Smooth muscle cell (in vitro differentiated cells): ENCODE results near the gene ATP6V0A4. TPM values are rescaled to one million over a fixed set of nuclear protein-coding genes. Genes with fewer than 3 reads are reported as not detected.
"Not testable (repeated sequence)": the region's sequence is repeated elsewhere in the genome, so short reads cannot be mapped to it uniquely, and the experiment has no call there.

Experiments used
- DNase-seq: peaks from one replicate; lab custom pipeline; 2025; ENCODE audit not compliant: unreplicated experiment; lab: John Stamatoyannopoulos, UW
- H2AFZ ChIP-seq: fragments of 200-600 bp; sonication (generic); 2 replicates; pipeline ENCODE4 v1.6.0; 2016; ENCODE audit warnings: antibody characterized with exemption, low read depth, mild to moderate bottlenecking
- H3F3A ChIP-seq: fragments of 200-600 bp; sonication (generic); 2 replicates; pipeline ENCODE4 v1.6.0; 2017; ENCODE audit warnings: antibody characterized with exemption, low read depth
- H3K27ac ChIP-seq: fragments of 200-600 bp; sonication (generic); 2 replicates; pipeline ENCODE4 v1.5.1; 2016; ENCODE audit warnings: low read depth, mild to moderate bottlenecking
- H3K27me3 ChIP-seq: fragments of 200-600 bp; sonication (generic); 2 replicates; pipeline ENCODE4 v1.6.1; 2016; ENCODE audit warnings: low read depth, mild to moderate bottlenecking
- H3K36me3 ChIP-seq: fragments of 200-600 bp; sonication (generic); 2 replicates; pipeline ENCODE4 v1.5.1; 2016; ENCODE audit warnings: low read depth
- H3K4me1 ChIP-seq: fragments of 200-600 bp; sonication (generic); 2 replicates; pipeline ENCODE4 v1.5.1; 2016; ENCODE audit warnings: low read depth
- H3K4me2 ChIP-seq: fragments of 200-600 bp; sonication (generic); 2 replicates; pipeline ENCODE4 v1.6.0; 2016; ENCODE audit warnings: mild to moderate bottlenecking
- H3K4me3 ChIP-seq: fragments of 200-600 bp; sonication (generic); 2 replicates; pipeline ENCODE4 v1.5.1; 2016; ENCODE audit warnings: mild to moderate bottlenecking
- H3K79me2 ChIP-seq: fragments of 200-600 bp; sonication (generic); 2 replicates; pipeline ENCODE4 v1.6.0; 2016; ENCODE audit warnings: low read depth, mild to moderate bottlenecking
- H3K9ac ChIP-seq: fragments of 200-600 bp; sonication (generic); 2 replicates; pipeline ENCODE4 v1.6.0; 2016; ENCODE audit warnings: low read depth
- H3K9me3 ChIP-seq: fragments of 200-600 bp; sonication (generic); replicated peaks from 2 replicates; pipeline ENCODE4 v1.5.1; 2016; ENCODE audit warnings: low read depth
- H4K20me1 ChIP-seq: fragments of 200-600 bp; sonication (generic); 2 replicates; pipeline ENCODE4 v1.6.0; 2016; ENCODE audit warnings: low read depth
- CTCF ChIP-seq: fragments of 200-600 bp; sonication (generic); IDR thresholded peaks from 2 replicates; pipeline ENCODE4 v1.5.1; 2017; ENCODE audit warnings: borderline replicate concordance, mild to moderate bottlenecking, antibody characterized with exemption; ENCODE audit not compliant: insufficient read depth, poor library complexity, severe bottlenecking
- whole genome bisulfite sequencing: methylation state at CpG from one replicate; pipeline ENCODE4 v1.1.7; 2016; ENCODE audit warnings: low lambda C conversion rate; 5-methylcytosine and 5-hydroxymethylcytosine counted together
- polyA plus RNA-seq: library from polyadenylated mRNA; unstranded; fragments of >200 nt; fragmentation: Nextera tagmentation; extraction: Ambion mirVana; gene quantifications from 2 replicates; pipeline ENCODE4 v1.2.1, GENCODE V29; 2016
- total RNA-seq: library from RNA; depleted of rRNA; stranded (reverse); fragments of >200 nt; gene quantifications from 2 replicates; pipeline ENCODE4 v1.2.3, GENCODE V29; 2014

Gene ATP6V0A4
- total and polyA plus RNA-seq, 2 experiments from 2014 or later, result 0.40 TPM; not detected in 1

GRCh38 chr7:138802706-138803105, 4.7 kb upstream of the ATP6V0A4 start:
- H3K27ac ChIP-seq, result no peak overlapping the region
- no peaks in the 10 kb centered on the region for H3K4me1 ChIP-seq
- H2AFZ ChIP-seq, result no peak overlapping the region
- H4K20me1 ChIP-seq, result no peaks in the 10 kb centered on the region
- H3K9ac ChIP-seq, result no peak overlapping the region
- H3F3A ChIP-seq, result no peaks in the 10 kb centered on the region
- H3K79me2 ChIP-seq, result no peaks in the 10 kb centered on the region
- WGBS, result 96% methylated on average over 18 of the region's 18 CpGs
- H3K4me2 ChIP-seq, result no peak overlapping the region
- TF ChIP-seq CTCF, result no peak
- H3K9me3 ChIP-seq, result no peaks in the 10 kb centered on the region
- H3K36me3 ChIP-seq, result no peaks in the 10 kb centered on the region
- DNase-seq, result no peak
- H3K27me3 ChIP-seq, result peaks cover 13% of the 10 kb centered on the region
- no peak overlapping the region for H3K4me3 ChIP-seq

GRCh38 chr7:138801256-138801655, 3.3 kb upstream of the ATP6V0A4 start:
- Histone ChIP-seq H3K79me2 (no peaks in the 10 kb centered on the region), H3K9me3 (no peaks in the 10 kb centered on the region), H3K9ac (no peak overlapping the region), H3F3A (no peaks in the 10 kb centered on the region), H2AFZ (no peak overlapping the region), H4K20me1 (no peaks in the 10 kb centered on the region), H3K36me3 (no peaks in the 10 kb centered on the region), H3K27me3 (peaks cover 17% of the 10 kb centered on the region), H3K4me1 (no peaks in the 10 kb centered on the region), H3K4me3 (no peak overlapping the region), H3K27ac (no peak overlapping the region), H3K4me2 (no peak overlapping the region)
- TF ChIP-seq CTCF, result no peak
- WGBS, result 98% methylated on average over 3 of the region's 3 CpGs
- DNase-seq, result no peak

DNA sequence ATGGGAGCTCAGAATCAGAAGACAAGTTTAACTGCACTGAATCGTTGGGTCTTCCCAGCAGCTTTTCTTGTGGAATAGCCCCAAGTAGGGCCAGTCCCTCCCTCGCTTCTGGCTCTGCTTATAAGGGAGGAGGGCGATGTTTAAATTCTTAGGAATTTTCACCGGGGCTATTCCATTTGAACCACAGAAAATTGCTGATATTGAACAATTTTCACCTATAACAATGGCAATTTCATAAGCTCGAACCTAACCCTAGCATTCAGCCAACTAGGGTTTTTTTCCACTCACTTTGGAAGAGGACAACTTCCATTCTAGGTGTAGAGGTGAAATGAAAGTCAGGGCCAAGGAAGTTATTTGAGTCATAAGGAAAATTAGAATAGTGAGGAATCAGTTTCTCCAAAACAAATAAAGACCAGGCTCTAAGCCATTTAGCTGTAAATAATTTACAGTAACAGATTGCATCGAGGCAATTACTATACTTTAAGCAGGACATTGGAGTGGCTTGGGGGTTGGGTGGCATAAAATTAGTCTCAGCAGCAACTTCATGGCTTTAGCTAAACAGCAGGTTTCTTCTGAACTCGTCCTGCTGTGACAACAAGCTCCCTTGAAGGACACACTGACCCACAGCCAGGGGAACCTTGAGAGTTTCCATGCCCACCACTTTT, 1.5 kb upstream of the ATP6V0A4 start:
- H3K9me3 ChIP-seq, result no peaks in the 10 kb centered on the region
- no peak overlapping the region for H3K4me2 ChIP-seq
- H3K36me3 ChIP-seq, result no peaks in the 10 kb centered on the region
- H3K79me2 ChIP-seq, result no peaks in the 10 kb centered on the region
- no peak overlapping the region for H2AFZ ChIP-seq
- no peaks in the 10 kb centered on the region for H4K20me1 ChIP-seq
- 89% methylated on average over 7 of the region's 7 CpGs for WGBS
- no peak overlapping the region for H3K27ac ChIP-seq
- H3F3A ChIP-seq, result no peaks in the 10 kb centered on the region
- no peak overlapping the region for H3K9ac ChIP-seq
- no peak for DNase-seq
- no peak for TF ChIP-seq CTCF
- peaks cover 17% of the 10 kb centered on the region for H3K27me3 ChIP-seq
- no peak overlapping the region for H3K4me3 ChIP-seq
- no peaks in the 10 kb centered on the region for H3K4me1 ChIP-seq

GRCh38 chr7:138798836-138799235, 840 bp upstream of the ATP6V0A4 start:
- H3K4me3 ChIP-seq, result no peak overlapping the region
- TF ChIP-seq CTCF, result no peak
- H4K20me1 ChIP-seq, result no peaks in the 10 kb centered on the region
- H3K9me3 ChIP-seq, result no peaks in the 10 kb centered on the region
- no peaks in the 10 kb centered on the region for H3K4me1 ChIP-seq
- H3K4me2 ChIP-seq, result no peak overlapping the region
- no peak overlapping the region for H3K9ac ChIP-seq
- 86% methylated on average over 5 of the region's 5 CpGs for WGBS
- no peaks in the 10 kb centered on the region for H3K79me2 ChIP-seq
- H2AFZ ChIP-seq, result no peak overlapping the region
- no peaks in the 10 kb centered on the region for H3K36me3 ChIP-seq
- no peak overlapping the region for H3K27ac ChIP-seq
- no peaks in the 10 kb centered on the region for H3F3A ChIP-seq
- DNase-seq, result no peak
- H3K27me3 ChIP-seq, result peaks cover 17% of the 10 kb centered on the region

GRCh38 chr7:138797046-138797445, 950 bp downstream of the ATP6V0A4 start:
- H3F3A ChIP-seq, H3K9me3 ChIP-seq, H3K4me2 ChIP-seq, H3K36me3 ChIP-seq, DNase-seq, H3K9ac ChIP-seq, H3K4me3 ChIP-seq, H4K20me1 ChIP-seq, H3K27ac ChIP-seq, H2AFZ ChIP-seq, H3K79me2 ChIP-seq, H3K4me1 ChIP-seq: not testable (repeated sequence)
- 84% methylated on average over 3 of the region's 4 CpGs for WGBS
- H3K27me3 ChIP-seq, result peaks cover 17% of the 10 kb centered on the region
